A549 (cell line): ENCODE results near the gene YWHAG. TPM values are rescaled to one million over a fixed set of nuclear protein-coding genes. Genes with fewer than 3 reads are reported as not detected.
A peak's percentile ranks its signal among the peaks of the same experiment; 100 is the strongest.
"Not testable (repeated sequence)": the region's sequence is repeated elsewhere in the genome, so short reads cannot be mapped to it uniquely, and the experiment has no call there.

Source experiments
- ATAC-seq, 2 experiments: fragments of 200-7000 bp in 1 of 2; fragments of >200 bp in 1 of 2; cut with Nextera tagmentation in 1 of 2; cut with Tn5 transposase in 1 of 2; 3 replicates each; pipeline versions ENCODE4 v1.8.0 to v1.9.1; 2018 to 2020; ENCODE audit warnings: mild to moderate bottlenecking in 1 of 2, moderate library complexity in 1 of 2
- CTCF ChIA-PET: fragments of 300-600 bp; sonication (Branson Sonifier 250); formaldehyde crosslinking; extraction: SDS; loops from one replicate; lab custom pipeline; 2021; ENCODE audit warnings: antibody characterized with exemption, inconsistent platforms; lab: Yijun Ruan, JAX
- POLR2A ChIA-PET: fragments of 350-600 bp; formaldehyde crosslinking; extraction: SDS; loops from one replicate; lab custom pipeline; 2021; ENCODE audit warnings: antibody characterized with exemption, inconsistent platforms; lab: Yijun Ruan, JAX
- DNase-seq, 2 experiments: peaks; one replicate each; pipeline versions ENCODE4 v3.0.0 to v3.0.0-alpha.2; 2011 to 2016; ENCODE audit warnings: low read depth in 1 of 2, low spot score in 1 of 2
- FAIRE-seq: peaks from 2 replicates; lab custom pipeline; 2011; peaks lifted over from hg19 to GRCh38; lab: Jason Lieb, UNC
- H3K27ac ChIP-seq, 2 experiments: fragments of >200 bp; sonication (Bioruptor Twin); formaldehyde crosslinking; 3 replicates each; pipeline ENCODE4 v1.5.1; 2016 to 2017
- H3K4me1 ChIP-seq: fragments of >200 bp; sonication (Bioruptor Twin); formaldehyde crosslinking; 3 replicates; pipeline ENCODE4 v1.6.1; 2016
- H3K4me2 ChIP-seq: fragments of >200 bp; sonication (Bioruptor Twin); formaldehyde crosslinking; 3 replicates; pipeline ENCODE4 v1.6.1; 2016
- H3K4me3 ChIP-seq: fragments of >200 bp; sonication (Bioruptor Twin); formaldehyde crosslinking; 3 replicates; pipeline ENCODE4 v1.5.1; 2016
- H3K9me3 ChIP-seq: fragments of >200 bp; sonication (Bioruptor Twin); formaldehyde crosslinking; 3 replicates; pipeline ENCODE4 v1.6.1; 2016
- CBX2 ChIP-seq: fragments of 200-600 bp; sonication (generic); IDR thresholded peaks from 2 replicates; pipeline ENCODE4 v1.6.1; 2016; ENCODE audit warnings: low read depth, mild to moderate bottlenecking, borderline replicate concordance
- CEBPB ChIP-seq, 2 experiments: fragments of >200 bp in 1 of 2; sonication (Bioruptor Twin) in 1 of 2; formaldehyde crosslinking in 1 of 2; IDR thresholded peaks; 2 replicates each; pipeline ENCODE4 v1.6.1; 2012 to 2016
- CHD4 ChIP-seq: fragments of 200-600 bp; sonication (generic); IDR thresholded peaks from 2 replicates; pipeline ENCODE4 v1.6.1; 2016; ENCODE audit warnings: antibody characterized with exemption, mild to moderate bottlenecking, borderline replicate concordance
- EP300 ChIP-seq, 2 experiments: fragments of >200 bp; sonication (Bioruptor Twin); formaldehyde crosslinking; IDR thresholded peaks; 2 replicates in 1 of 2; 3 replicates in 1 of 2; pipeline ENCODE4 v1.6.1; 2016 to 2017
- ESRRA ChIP-seq: fragments of 150-350 bp; IDR thresholded peaks from 2 replicates; pipeline ENCODE4 v1.6.1; 2014; ENCODE audit warnings: mild to moderate bottlenecking, low read length, borderline replicate concordance
- FOXS1 ChIP-seq: fragments of 250-450 bp; sonication (Bioruptor Pico); IDR thresholded peaks from 2 replicates; pipeline ENCODE4 v1.5.0; 2020; ENCODE audit warnings: mild to moderate bottlenecking, moderate library complexity
- GATA3 ChIP-seq: IDR thresholded peaks from 2 replicates; pipeline ENCODE4 v1.6.1; 2012; ENCODE audit warnings: borderline replicate concordance
- JUN ChIP-seq, 2 experiments: fragments of >200 bp; sonication (Bioruptor Twin); formaldehyde crosslinking; IDR thresholded peaks; 2 replicates in 1 of 2; 3 replicates in 1 of 2; pipeline ENCODE4 v1.6.1; 2016 to 2017
- NPAS2 ChIP-seq: fragments of 250-450 bp; sonication (Bioruptor Pico); IDR thresholded peaks from 2 replicates; pipeline ENCODE4 v1.8.0; 2022; ENCODE audit warnings: mild to moderate bottlenecking, moderate library complexity, borderline replicate concordance
- POLR2A ChIP-seq: IDR thresholded peaks from 2 replicates; pipeline ENCODE4 v1.6.1; 2012; ENCODE audit warnings: mild to moderate bottlenecking, low read length
- RAD21 ChIP-seq, 2 experiments: fragments of >200 bp in 1 of 2; sonication (Bioruptor Twin) in 1 of 2; formaldehyde crosslinking in 1 of 2; IDR thresholded peaks in 1 of 2; conservative IDR thresholded peaks in 1 of 2; 2 replicates in 1 of 2; 3 replicates in 1 of 2; pipeline ENCODE4 v1.6.1; 2012 to 2018; ENCODE audit warnings: inconsistent platforms in 1 of 2
- RFX5 ChIP-seq: fragments of 450-650 bp; IDR thresholded peaks from 2 replicates; pipeline ENCODE4 v1.7.1; 2014; ENCODE audit warnings: antibody characterized with exemption, mild to moderate bottlenecking, moderate library complexity
- SMC3 ChIP-seq: fragments of >200 bp; sonication (Bioruptor Twin); formaldehyde crosslinking; IDR thresholded peaks from 3 replicates; pipeline ENCODE4 v1.6.1; 2018; ENCODE audit warnings: inconsistent platforms
- TFCP2L1 ChIP-seq: fragments of 250-450 bp; sonication (Bioruptor Pico); IDR thresholded peaks from 2 replicates; pipeline ENCODE4 v1.5.0; 2021; ENCODE audit warnings: mild to moderate bottlenecking
- TP53 ChIP-seq: fragments of 250-450 bp; sonication (Bioruptor Pico); IDR thresholded peaks from 2 replicates; pipeline ENCODE4 v1.5.0; 2021; ENCODE audit warnings: mild to moderate bottlenecking, moderate library complexity
- ZC3H11A ChIP-seq: fragments of 450-650 bp; IDR thresholded peaks from 2 replicates; pipeline ENCODE4 v1.6.1; 2014; ENCODE audit warnings: antibody characterized with exemption, mild to moderate bottlenecking
- ZNF302 ChIP-seq: fragments of 250-450 bp; sonication (Bioruptor Pico); IDR thresholded peaks from 2 replicates; pipeline ENCODE4 v1.9.0; 2021; ENCODE audit warnings: inconsistent platforms, mild to moderate bottlenecking, moderate library complexity
- WGBS: methylation state at CpG from one replicate; pipeline ENCODE4 v1.1.6; 2017; ENCODE audit errors: missing lambda C conversion rate; 5-methylcytosine and 5-hydroxymethylcytosine counted together
- polyA plus RNA-seq, 4 experiments: library from polyadenylated mRNA; depleted of rRNA in 3 of 4; stranded (reverse); fragments of >200 nt; fragmentation: RNase III in 1 of 4; extraction: RNeasy Plus Mini Kit Qiagen cat#74134 plus additional on column Dnase treatment in 1 of 4; gene quantifications; 2 replicates in 3 of 4; 3 replicates in 1 of 4; pipeline ENCODE4 v1.2.3, GENCODE V29; 2011 to 2017
- TF ChIP-seq, protein P1 (sequence below): fragments of >200 bp; sonication (Bioruptor Twin); formaldehyde crosslinking; IDR thresholded peaks from 3 replicates; pipeline ENCODE4 v1.5.1; 2016
- TF ChIP-seq, protein P2 (sequence below): IDR thresholded peaks from 2 replicates; pipeline ENCODE4 v1.6.1; 2012
- TF ChIP-seq, protein P3 (sequence below): fragments of 450-650 bp; IDR thresholded peaks from 2 replicates; pipeline ENCODE4 v1.6.1; 2014; ENCODE audit warnings: antibody characterized with exemption
- TF ChIP-seq, protein P4 (sequence below): fragments of 250-450 bp; sonication (Bioruptor Pico); IDR thresholded peaks from 2 replicates; pipeline ENCODE4 v1.5.0; 2021; ENCODE audit warnings: mild to moderate bottlenecking, moderate library complexity, borderline replicate concordance
- TF ChIP-seq, protein P5 (sequence below): IDR thresholded peaks from 2 replicates; pipeline ENCODE4 v1.6.1; 2012

Gene YWHAG
- polyA plus RNA-seq, 2 of the 4 experiments (the other 2 are of a cell fraction) = 141 to 302 TPM

DNA sequence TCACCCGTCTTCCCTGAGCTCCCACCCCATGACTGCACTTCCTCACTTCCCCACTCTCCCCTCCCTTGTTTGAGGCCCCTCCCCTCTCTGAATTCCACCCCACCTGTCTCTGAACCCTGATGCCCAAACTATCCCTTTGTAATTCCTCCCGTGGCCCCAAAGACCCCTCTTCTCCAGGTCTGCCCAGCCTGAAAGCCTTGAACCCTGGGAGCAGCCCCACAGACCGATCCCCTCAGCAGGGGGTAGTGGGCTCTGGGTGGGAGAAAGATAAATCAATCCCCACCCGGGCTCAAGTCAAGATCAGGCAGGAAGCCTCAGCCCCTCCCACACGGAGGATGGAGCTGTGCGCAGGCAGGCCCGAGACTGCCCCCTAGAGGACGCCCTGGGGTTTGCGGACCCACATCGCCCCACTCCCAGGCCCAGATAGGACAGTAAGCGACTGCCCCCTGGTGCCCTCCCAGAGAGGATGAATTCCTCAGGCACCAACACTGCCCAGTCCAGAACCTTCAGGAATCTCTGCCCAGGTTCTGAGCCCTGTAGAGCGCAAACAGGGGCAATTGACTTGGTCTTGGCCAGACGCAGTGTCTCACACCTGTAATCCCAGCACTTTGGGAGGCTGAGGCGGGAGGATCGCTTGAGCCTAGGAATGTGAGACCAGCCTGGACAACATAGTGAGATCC, 44.6 kb downstream of the YWHAG start (continued):
- TF ChIP-seq CBX2 = no peak
- no peak for TF ChIP-seq ESRRA
- TF ChIP-seq TFCP2L1 (CRISPR knock-in tag) = no peak
- TF ChIP-seq, protein P1, sequence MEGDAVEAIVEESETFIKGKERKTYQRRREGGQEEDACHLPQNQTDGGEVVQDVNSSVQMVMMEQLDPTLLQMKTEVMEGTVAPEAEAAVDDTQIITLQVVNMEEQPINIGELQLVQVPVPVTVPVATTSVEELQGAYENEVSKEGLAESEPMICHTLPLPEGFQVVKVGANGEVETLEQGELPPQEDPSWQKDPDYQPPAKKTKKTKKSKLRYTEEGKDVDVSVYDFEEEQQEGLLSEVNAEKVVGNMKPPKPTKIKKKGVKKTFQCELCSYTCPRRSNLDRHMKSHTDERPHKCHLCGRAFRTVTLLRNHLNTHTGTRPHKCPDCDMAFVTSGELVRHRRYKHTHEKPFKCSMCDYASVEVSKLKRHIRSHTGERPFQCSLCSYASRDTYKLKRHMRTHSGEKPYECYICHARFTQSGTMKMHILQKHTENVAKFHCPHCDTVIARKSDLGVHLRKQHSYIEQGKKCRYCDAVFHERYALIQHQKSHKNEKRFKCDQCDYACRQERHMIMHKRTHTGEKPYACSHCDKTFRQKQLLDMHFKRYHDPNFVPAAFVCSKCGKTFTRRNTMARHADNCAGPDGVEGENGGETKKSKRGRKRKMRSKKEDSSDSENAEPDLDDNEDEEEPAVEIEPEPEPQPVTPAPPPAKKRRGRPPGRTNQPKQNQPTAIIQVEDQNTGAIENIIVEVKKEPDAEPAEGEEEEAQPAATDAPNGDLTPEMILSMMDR = peak; percentile 100
- TF ChIP-seq ZNF302 (CRISPR knock-in tag) = no peak
- TF ChIP-seq, protein P2, sequence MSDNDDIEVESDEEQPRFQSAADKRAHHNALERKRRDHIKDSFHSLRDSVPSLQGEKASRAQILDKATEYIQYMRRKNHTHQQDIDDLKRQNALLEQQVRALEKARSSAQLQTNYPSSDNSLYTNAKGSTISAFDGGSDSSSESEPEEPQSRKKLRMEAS = peak; percentile 60; the same call in 1 of the 2 replicates
- no peak for TF ChIP-seq CEBPB (IDR thresholded peaks at IDR 0.05)
- TF ChIP-seq CHD4 = no peak

GRCh38 chr7:76311838-76312237, 47.0 kb downstream of the YWHAG start:
- H3K4me3 ChIP-seq, H3K4me2 ChIP-seq, H3K9me3 ChIP-seq, POLR2A ChIA-PET, DNase-seq, ATAC-seq, FAIRE-seq: not testable (repeated sequence)
- CTCF ChIA-PET = interaction anchor here (0.6 to 27.1 kb wide), 10 partner anchors 19 to 445 kb away, joined by 3 to 764 read pairs (median 3); partner anchors contain the start of genes HSPB1 and YWHAG
- 94% methylated on average over 6 of the region's 6 CpGs for WGBS
- H3K27ac ChIP-seq = peak overlapping the region in 1 of 2 experiments; percentile 4; a peak in 1 of 6 replicates
- peaks cover 30% of the 10 kb centered on the region for H3K4me1 ChIP-seq

DNA sequence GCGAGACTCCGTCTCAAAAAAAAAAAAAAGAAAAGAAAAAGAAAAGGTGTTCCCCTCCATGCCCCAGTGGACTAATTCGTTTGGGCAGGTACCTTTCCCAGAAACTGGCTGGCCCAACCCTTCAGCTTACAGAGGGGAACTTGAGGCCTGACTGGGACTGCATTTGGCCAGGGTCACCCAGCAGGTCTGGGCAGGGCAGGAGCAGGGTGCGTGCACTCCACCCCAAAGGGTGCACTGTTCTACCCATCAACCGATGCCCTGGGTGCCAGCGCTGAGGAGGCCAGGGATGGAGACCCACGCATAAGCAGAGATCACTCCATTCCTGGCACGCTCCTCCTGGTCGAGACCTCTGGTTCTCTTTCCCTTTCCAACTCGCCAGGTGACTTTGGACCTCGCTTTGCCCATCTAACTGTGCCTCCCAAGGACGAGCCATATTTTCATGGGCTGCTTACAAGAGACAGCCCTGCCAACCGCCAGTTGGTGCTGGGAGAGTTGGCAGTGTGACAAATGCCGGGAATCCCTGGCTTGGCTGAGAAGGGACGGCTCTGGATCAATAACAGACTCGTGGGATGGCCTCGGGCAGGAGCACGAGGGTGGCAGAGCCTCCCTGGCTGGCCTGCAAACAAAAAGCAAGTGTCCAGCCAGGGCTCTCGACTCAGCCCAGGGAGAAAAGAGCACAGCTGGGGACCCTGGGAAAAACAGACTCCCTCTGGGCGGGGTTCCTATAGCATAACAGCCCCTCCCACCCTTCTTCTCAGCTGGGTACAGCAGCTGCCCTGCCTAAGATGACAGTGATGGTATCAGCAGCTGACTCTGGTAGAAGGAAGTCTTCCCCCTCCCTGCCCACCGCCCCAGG, 48.5 kb downstream of the YWHAG start:
- H3K4me2 ChIP-seq = peak overlapping the region; percentile 46
- H3K4me1 ChIP-seq = peaks cover 40% of the 10 kb centered on the region
- CTCF ChIA-PET = interaction anchor here (7.7 to 27.1 kb wide), 4 partner anchors 17 to 132 kb away, joined by 59 to 764 read pairs (median 144); partner anchors contain the start of gene HSPB1
- no peaks in the 10 kb centered on the region for H3K9me3 ChIP-seq
- H3K27ac ChIP-seq = peak overlapping the region; percentile 59 to 79; a peak in 5 of 6 replicates
- TF ChIP-seq NPAS2 (no peak), RAD21 (conservative IDR thresholded peaks at IDR 0.05 in 1 of 2, IDR thresholded peaks at IDR 0.05 in 1 of 2) (no peak), ZNF302 (CRISPR knock-in tag) (no peak), RFX5 (no peak), FOXS1 (CRISPR knock-in tag) (no peak), GATA3 (no peak), POLR2A (no peak), ZC3H11A (no peak), TP53 (CRISPR knock-in tag) (no peak), SMC3 (no peak), EP300 (IDR thresholded peaks at IDR 0.05) (no peak), JUN (IDR thresholded peaks at IDR 0.05) (no peak)
- TF ChIP-seq, protein P3, sequence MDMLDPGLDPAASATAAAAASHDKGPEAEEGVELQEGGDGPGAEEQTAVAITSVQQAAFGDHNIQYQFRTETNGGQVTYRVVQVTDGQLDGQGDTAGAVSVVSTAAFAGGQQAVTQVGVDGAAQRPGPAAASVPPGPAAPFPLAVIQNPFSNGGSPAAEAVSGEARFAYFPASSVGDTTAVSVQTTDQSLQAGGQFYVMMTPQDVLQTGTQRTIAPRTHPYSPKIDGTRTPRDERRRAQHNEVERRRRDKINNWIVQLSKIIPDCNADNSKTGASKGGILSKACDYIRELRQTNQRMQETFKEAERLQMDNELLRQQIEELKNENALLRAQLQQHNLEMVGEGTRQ = no peak
- TF ChIP-seq, protein P4, sequence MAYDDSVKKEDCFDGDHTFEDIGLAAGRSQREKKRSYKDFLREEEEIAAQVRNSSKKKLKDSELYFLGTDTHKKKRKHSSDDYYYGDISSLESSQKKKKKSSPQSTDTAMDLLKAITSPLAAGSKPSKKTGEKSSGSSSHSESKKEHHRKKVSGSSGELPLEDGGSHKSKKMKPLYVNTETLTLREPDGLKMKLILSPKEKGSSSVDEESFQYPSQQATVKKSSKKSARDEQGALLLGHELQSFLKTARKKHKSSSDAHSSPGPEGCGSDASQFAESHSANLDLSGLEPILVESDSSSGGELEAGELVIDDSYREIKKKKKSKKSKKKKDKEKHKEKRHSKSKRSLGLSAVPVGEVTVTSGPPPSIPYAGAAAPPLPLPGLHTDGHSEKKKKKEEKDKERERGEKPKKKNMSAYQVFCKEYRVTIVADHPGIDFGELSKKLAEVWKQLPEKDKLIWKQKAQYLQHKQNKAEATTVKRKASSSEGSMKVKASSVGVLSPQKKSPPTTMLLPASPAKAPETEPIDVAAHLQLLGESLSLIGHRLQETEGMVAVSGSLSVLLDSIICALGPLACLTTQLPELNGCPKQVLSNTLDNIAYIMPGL (CRISPR knock-in tag) = no peak
- TF ChIP-seq, protein P5, sequence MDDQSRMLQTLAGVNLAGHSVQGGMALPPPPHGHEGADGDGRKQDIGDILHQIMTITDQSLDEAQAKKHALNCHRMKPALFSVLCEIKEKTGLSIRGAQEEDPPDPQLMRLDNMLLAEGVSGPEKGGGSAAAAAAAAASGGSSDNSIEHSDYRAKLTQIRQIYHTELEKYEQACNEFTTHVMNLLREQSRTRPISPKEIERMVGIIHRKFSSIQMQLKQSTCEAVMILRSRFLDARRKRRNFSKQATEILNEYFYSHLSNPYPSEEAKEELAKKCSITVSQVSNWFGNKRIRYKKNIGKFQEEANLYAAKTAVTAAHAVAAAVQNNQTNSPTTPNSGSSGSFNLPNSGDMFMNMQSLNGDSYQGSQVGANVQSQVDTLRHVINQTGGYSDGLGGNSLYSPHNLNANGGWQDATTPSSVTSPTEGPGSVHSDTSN = no peak
- TF ChIP-seq, protein P2 = no peak
- TF ChIP-seq, all 56 proteins: peak for 0
- ATAC-seq (no peak), DNase-seq (no peak), FAIRE-seq (no peak)
- H3K4me3 ChIP-seq = no peak overlapping the region
- POLR2A ChIA-PET = no interaction called here
- 59% methylated on average over 21 of the region's 21 CpGs for WGBS

DNA sequence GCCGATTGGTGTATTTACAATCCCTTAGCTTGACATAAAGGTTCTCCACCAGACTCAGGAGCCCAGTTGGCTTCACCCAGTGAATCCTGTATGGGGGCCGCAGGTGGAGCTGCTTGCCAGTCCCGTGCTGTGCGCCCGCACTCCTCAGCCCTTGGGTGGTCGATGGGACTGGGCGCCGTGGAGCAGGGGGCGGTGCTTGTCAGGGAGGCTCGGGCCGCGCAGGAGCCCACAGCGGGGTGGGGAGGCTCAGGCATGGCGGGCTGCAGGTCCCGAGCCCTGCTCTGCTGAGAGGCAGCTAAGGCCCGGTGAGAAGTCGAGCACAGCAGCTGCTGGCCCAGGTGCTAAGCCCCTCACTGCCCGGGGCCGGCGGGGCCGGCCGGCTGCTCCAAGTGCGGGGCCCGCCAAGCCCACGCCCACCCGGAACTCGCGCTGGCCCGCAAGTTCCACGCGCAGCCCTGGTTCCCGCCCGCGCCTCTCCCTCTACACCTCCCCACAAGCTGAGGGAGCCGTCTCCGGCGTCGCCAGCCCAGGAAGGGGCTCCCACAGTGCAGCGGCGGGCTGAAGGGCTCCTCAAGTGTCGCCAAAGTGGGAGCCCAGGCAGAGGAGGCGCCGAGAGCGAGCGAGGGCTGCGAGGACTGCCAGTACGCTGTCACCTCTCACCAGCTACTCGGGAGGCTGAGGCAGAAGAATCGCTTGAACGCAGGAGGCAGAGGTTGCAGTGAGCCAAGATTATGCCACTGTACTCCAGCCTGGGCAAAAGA, 49.3 kb downstream of the YWHAG start:
- H3K4me1 ChIP-seq = peaks cover 47% of the 10 kb centered on the region
- POLR2A ChIA-PET = not testable (repeated sequence)

More for the DNA sequence above, 49.3 kb downstream of the YWHAG start:
- not testable (repeated sequence) for H3K4me2 ChIP-seq, ATAC-seq, H3K9me3 ChIP-seq, DNase-seq, FAIRE-seq, H3K4me3 ChIP-seq, H3K27ac ChIP-seq
- CTCF ChIA-PET = interaction anchor here (1.4 to 32.9 kb wide), 4 partner anchors 3 to 132 kb away, joined by 5 to 764 read pairs (median 412); partner anchors contain the start of gene HSPB1
- 93% methylated on average over 24 of the region's 50 CpGs for WGBS
